Stomach smooth muscle (tissue), 2 donors: ENCODE results near the gene EXOC6.

Experiments used
- H3K27ac ChIP-seq: one replicate; pipeline ENCODE4 v1.7.0; 2013; ENCODE audit warnings: mild to moderate bottlenecking, low read length, inconsistent platforms
- H3K27me3 ChIP-seq, 2 donors: one replicate each; pipeline ENCODE4 v1.7.0; 2013; ENCODE audit warnings: low read length in 2 of 2; ENCODE audit not compliant: insufficient read depth in 2 of 2, control insufficient read depth in 1 of 2
- H3K36me3 ChIP-seq, 2 donors: one replicate each; pipeline ENCODE4 v1.7.0; 2013; ENCODE audit warnings: low read length in 2 of 2; ENCODE audit not compliant: control insufficient read depth in 2 of 2, insufficient read depth in 2 of 2
- H3K4me1 ChIP-seq: one replicate; pipeline ENCODE4 v1.7.0; 2013; ENCODE audit warnings: low read length; ENCODE audit not compliant: control insufficient read depth, insufficient read depth
- H3K4me3 ChIP-seq, 2 donors: one replicate each; pipeline ENCODE4 v1.7.0; 2013; ENCODE audit warnings: low read length in 2 of 2
- H3K9ac ChIP-seq, 2 donors: one replicate each; pipeline ENCODE4 v1.7.0; 2013; ENCODE audit warnings: low read length in 2 of 2, mild to moderate bottlenecking in 1 of 2
- H3K9me3 ChIP-seq, 2 donors: one replicate each; pipeline ENCODE4 v1.7.0; 2013; ENCODE audit warnings: low read length in 2 of 2; ENCODE audit not compliant: control insufficient read depth in 2 of 2
- donor health status: healthy.
- donor health status: Pancreatic carcinoma.

Gene EXOC6

DNA sequence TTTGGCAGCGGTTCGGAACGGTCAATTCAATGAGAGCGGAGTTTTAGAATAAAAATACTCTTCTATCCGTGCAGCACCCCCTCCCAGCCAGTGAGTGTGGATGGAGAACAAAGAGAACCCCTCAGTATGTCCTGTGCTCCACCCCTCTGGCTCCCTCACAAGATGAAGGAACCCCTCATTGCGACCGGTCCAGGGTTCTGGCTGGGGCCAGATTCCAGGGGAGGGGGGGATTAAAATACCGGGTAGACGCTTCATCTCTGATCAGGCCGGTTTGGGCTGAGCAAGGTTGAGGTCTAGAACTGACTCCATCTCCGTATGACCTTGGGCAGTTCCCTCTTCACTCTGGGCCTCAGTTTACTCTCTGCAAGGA, 218.2 kb downstream of the EXOC6 start:
- Histone ChIP-seq H3K4me3 (no peak overlapping the region), H3K4me1 (peaks cover 27% of the 10 kb centered on the region), H3K27me3 (peaks cover 59 to 60% of the 10 kb centered on the region in 2 donors), H3K27ac (no peak overlapping the region), H3K36me3 (no peaks in the 10 kb centered on the region), H3K9me3 (no peaks in the 10 kb centered on the region), H3K9ac (no peak overlapping the region)

DNA sequence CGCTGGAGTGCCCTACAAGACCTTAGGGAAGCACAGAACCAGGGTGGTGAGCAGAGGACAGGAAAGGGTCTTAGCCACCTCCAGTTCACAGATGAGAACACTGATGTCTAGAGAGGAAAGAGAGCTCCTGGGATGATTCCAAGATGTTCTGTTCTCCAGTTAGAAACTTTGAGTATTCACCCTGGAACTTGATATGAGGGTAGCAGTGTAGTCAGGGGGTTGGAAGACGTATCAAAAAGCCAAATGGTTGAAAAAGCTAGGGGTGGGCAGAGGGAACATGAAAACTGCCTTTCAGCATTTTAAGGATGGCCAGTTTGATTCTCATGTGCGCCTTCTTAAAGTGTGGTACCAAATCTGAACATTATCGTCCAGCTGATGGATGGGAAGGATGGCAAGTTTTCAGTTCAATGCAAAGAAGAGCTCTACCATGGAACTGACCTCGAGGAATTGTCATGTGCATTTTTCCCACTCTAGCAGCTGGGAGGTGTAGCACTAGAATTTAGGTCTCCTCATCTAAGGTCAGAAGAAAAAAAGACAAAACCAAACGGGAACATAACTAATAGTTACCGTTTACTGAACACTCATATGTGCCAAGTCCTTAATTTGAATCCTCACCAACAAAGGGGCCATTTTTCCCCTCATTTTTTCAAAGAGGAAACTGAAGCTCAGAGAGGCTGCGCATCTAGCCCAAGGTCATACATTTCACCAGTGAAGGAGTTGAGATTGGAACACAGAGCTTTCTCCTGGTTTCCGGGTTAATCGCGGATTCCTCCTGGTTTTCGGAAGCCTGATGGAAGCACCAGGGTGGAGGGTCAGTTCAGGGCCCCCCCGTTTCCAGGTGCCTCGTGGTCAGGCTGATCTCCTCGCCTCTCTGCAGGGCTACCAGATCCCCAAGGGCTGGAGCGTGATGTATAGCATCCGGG, 219.4 kb downstream of the EXOC6 start:
- Histone ChIP-seq H3K4me3 (no peak overlapping the region), H3K9ac (no peak overlapping the region), H3K27me3 (peaks cover 61 to 66% of the 10 kb centered on the region in 2 donors), H3K9me3 (no peaks in the 10 kb centered on the region), H3K4me1 (peaks cover 23% of the 10 kb centered on the region), H3K36me3 (no peaks in the 10 kb centered on the region), H3K27ac (no peak overlapping the region)

DNA sequence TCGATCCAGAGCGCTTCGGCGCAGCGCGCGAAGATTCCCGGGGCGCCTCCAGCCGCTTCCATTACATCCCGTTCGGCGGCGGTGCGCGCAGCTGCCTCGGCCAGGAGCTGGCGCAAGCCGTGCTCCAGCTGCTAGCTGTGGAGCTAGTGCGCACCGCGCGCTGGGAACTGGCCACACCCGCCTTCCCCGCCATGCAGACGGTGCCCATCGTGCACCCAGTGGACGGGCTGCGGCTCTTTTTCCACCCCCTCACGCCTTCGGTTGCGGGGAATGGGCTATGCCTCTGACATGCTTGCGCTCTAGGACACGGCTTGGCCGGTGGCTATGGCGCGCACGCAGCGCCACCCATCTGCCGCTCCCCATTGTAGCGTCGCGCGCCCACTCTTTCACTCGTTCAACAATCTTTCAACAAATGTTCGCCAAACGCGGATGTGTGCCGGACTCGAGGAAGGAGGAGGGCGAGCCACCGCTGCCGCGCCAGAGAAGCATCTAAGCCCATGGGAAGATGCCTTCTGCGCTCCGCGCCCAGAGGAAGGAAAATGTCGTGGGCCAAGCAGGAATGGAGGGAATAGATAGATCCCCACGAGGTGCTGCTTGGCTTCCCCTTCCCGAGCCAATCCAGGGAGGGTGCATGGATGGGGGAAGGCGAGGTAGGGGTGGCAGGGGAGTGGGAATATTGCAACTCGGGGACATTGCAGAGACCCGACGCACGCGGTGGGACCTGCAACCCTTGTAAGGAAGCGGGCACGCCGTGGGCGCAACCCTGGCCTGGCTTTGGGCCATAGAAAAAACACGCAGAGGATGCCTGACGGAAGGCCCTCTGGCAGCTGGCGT, 220.3 kb downstream of the EXOC6 start:
- Histone ChIP-seq H3K9me3 (no peaks in the 10 kb centered on the region), H3K36me3 (no peaks in the 10 kb centered on the region), H3K9ac (no peak overlapping the region), H3K27me3 (peaks cover 67 to 71% of the 10 kb centered on the region in 2 donors), H3K4me1 (peaks cover 31% of the 10 kb centered on the region), H3K4me3 (peak overlapping the region in 1 of 2 donors; percentile 3), H3K27ac (no peak overlapping the region)

DNA sequence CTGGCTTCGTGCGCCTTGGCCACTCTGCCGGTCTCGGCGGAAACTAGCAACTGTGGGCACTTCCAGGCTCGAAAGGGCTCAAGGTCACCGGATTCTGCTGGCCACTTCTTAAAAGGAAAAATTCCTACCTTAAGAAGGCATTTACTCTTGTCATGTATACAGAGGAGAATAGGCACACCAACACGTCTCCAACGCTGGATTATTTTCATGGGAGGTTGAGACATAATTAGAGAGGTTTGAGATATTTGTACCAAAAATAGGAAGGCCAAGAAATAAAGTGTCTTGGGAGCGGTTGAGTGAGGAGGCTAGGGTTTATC, 220.9 kb downstream of the EXOC6 start:
- H3K4me1 ChIP-seq: peaks cover 36% of the 10 kb centered on the region
- no peaks in the 10 kb centered on the region for H3K36me3 ChIP-seq
- no peak overlapping the region for H3K9ac ChIP-seq
- H3K27ac ChIP-seq: no peak overlapping the region
- peaks cover 67 to 73% of the 10 kb centered on the region in 2 donors for H3K27me3 ChIP-seq
- no peaks in the 10 kb centered on the region for H3K9me3 ChIP-seq
- H3K4me3 ChIP-seq: no peak overlapping the region

DNA sequence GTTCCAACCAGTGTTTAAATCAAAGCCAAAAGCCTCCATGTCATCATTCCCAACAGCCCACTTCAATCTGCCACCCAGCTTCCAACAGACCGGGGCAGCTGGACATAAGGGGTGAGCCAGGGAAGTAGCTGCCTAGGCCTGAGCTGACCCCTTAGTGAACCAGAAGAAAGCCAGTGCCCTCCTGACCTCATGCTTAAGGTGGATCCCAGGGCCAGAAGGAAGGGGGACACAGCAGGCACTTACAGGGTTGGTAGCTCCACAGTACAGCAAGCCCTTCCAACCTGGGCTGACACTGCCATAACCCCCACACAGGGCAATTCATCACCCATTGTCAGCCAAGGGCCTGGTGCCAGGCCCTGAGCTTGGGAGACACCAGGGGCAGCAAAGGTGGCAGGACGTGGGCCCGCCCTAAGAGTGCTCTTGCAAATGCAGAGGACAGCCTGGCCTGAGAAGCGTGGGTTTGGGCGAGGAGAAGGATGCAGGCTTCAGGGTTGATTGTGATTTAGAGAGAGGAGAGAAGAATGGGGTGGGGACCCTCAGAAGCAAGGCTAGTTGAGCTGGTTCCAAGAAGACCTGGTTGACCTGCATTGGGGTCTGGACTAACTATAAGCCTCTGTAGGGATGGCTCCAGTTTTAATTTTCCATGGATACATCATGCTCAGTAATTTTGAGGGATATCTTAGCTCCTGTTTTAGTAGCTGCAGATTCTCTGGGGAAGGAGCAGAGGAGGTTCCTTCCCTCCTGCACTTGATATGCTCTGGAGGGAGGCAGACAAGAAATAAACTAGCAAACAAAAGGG, 222.3 kb downstream of the EXOC6 start:
- Histone ChIP-seq H3K27me3 (peaks cover 67 to 81% of the 10 kb centered on the region in 2 donors), H3K4me3 (no peak overlapping the region), H3K9me3 (no peaks in the 10 kb centered on the region), H3K27ac (no peak overlapping the region), H3K36me3 (no peaks in the 10 kb centered on the region), H3K9ac (no peak overlapping the region), H3K4me1 (peaks cover 43% of the 10 kb centered on the region)

DNA sequence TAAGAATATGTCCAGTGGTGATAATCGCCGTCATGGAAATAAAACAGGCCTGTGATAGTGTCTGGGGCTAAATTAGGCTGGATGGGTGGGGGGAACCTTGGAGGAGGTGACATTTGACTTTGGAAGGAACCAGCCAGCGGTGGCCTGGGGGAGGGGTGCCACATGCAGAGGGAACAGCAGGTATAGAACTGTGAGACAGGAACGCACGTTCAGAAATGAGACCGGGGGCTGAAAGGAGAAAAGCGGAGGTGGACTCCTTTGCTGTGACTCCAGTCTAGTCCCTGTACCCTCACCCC, 222.8 kb downstream of the EXOC6 start:
- Histone ChIP-seq H3K9me3 (no peaks in the 10 kb centered on the region), H3K36me3 (no peaks in the 10 kb centered on the region), H3K4me3 (no peak overlapping the region), H3K27me3 (peaks cover 70 to 81% of the 10 kb centered on the region in 2 donors), H3K9ac (no peak overlapping the region), H3K4me1 (peaks cover 43% of the 10 kb centered on the region), H3K27ac (no peak overlapping the region)

DNA sequence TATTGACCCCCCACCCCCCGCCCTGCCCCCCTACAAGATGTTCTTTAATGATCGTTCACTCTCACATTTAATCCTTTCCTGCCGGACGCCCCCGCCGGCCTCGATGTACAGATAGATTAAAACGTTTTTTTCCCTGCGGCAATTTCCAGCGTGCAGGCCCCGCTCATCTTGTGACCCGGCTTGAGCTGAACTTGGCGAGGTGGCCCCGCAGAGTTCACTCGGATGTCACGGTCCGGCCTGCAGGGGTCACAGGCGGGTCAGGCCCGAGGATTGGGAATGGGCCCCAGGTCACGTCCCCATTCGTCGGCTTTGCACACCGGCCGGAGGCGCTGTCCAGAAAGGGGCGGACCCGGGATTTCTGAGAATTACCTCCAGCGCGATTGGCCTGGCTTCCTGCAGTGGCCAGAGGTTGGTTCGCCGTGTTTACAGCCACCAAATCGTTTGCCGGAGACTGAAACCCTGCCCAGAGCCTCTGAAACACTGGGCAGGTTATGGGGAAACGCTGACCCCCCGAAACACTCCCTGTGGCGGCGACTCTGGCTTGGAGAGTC, 223.4 kb downstream of the EXOC6 start:
- H3K27me3 ChIP-seq: peaks cover 64 to 80% of the 10 kb centered on the region in 2 donors
- no peaks in the 10 kb centered on the region for H3K36me3 ChIP-seq
- no peaks in the 10 kb centered on the region for H3K9me3 ChIP-seq
- H3K4me1 ChIP-seq: peaks cover 43% of the 10 kb centered on the region
- peak overlapping the region; percentile 44 to 74 for H3K4me3 ChIP-seq
- no peak overlapping the region for H3K27ac ChIP-seq
- H3K9ac ChIP-seq: no peak overlapping the region

DNA sequence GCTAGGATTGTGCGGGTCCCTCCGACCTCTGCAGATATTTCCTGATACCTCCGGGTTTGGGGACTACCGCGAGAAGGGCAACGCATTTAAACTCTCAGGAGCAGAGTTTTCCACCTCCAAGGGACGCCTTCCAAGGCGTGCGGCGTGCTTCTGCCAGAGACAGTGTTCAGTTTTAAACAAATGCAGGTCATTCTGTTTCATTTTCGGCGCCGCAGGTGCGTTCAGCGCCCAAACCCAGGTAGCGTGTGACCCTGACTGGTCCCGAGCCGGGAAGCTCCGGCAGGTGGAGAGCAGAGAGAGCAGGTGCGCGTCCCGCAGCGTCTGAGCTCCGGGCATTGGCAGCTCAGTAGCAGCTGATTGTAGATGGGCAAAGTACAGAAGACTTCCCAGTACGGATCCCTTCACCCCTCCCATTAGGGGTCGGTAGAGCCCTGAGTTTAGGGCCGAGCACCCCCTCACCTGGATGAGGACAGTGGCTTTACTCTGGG, 223.9 kb downstream of the EXOC6 start:
- H3K27ac ChIP-seq: no peak overlapping the region
- peaks cover 62 to 74% of the 10 kb centered on the region in 2 donors for H3K27me3 ChIP-seq
- no peak overlapping the region for H3K9ac ChIP-seq

DNA sequence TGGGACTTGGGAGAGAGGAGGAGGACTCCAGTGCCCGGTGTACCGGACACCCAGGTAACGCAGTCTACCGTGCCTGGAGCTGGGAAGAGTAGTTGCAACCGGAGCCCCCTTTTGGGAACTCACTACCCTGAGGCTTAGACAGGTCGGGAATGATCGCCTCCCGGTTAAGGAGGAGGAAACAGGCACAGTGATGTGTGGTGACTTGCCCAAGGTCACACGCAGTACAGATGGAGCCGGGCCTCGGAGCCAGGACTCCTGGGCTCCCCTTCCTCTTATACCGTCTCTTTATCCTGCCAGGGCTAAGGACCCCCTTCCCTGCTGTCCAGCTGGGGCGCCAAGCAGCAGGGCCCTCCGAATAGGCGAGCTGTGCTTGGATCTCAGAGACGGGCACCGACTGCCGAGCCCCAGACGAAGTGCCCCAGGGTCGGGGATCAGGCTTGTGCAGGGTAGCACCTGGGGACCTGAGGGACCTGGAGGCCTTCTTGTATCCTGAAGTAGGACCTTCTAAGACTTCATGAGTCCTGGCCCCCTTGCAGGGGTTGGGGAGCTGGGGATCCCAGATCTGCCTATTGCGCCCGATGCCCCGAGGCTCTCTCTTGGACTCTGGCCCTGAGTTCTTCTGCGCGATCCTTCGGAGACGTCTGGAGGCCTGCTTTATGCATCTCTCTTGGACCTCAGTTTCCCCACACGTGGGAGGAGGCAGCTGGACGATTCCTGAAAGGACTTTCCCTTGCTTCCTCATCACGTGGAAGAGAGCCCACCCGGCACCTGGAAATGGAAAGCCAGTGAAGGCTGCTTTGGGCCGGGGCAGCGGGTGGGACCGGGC, 224.6 kb downstream of the EXOC6 start:
- H3K9ac ChIP-seq: no peak overlapping the region
- no peak overlapping the region for H3K27ac ChIP-seq
- H3K9me3 ChIP-seq: no peaks in the 10 kb centered on the region
- H3K4me1 ChIP-seq: peaks cover 43% of the 10 kb centered on the region
- peaks cover 58 to 73% of the 10 kb centered on the region in 2 donors for H3K27me3 ChIP-seq
- no peaks in the 10 kb centered on the region for H3K36me3 ChIP-seq
- peak overlapping the region; percentile 44 to 74 for H3K4me3 ChIP-seq

More for the DNA sequence above, 223.9 kb downstream of the EXOC6 start:
- Histone ChIP-seq H3K9me3 (no peaks in the 10 kb centered on the region), H3K4me3 (peak overlapping the region; percentile 44 to 74), H3K4me1 (peaks cover 43% of the 10 kb centered on the region), H3K36me3 (no peaks in the 10 kb centered on the region)
